Non-pigmented ciliary epithelial cell (primary cell): ENCODE data around the gene RHOT2.

ENCODE experiments used
- DNase-seq: peaks from one replicate; pipeline ENCODE4 v3.0.0-alpha.2; 2010; ENCODE audit warnings: low read depth

The RHOT2 gene

DNA sequence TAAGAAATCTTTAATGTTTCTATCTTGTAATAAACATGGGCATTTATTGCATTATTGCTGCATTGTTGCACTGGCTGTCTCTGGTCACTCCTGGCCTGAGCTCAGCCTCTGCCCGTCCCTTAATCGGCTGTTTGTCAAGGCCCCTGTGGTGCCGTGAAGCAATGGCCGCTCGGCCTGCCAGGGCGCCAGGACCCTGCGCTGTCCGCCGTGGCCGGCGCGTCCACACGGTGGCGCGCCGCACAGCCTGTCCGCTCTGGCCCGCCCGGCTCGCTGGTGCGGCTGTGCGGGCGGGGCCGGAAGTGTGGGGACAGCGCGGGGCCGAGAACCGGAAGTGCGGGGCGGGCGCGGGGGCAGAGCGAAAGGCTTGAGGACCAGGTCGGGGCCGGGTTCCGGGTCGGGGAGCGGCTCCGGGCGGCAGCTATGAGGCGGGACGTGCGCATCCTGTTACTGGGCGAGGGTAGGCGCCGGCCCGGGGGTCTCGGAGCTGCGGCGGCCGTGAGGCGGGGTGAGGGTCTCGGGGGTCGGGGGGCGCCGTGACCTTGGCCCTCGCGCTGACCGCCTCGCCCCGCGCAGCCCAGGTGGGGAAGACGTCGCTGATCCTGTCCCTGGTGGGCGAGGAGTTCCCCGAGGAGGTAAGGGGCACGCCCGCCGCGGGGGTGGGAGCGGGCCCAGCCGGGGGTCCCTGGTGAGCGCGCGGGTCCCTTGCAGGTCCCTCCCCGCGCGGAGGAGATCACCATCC is at the start of gene RHOT2:
RHOT2 (plus strand) TSS at position 353 of the 739 bp plus-strand sequence; CDS start at position 421, 68 bp downstream.
- no peak for DNase-seq

GRCh38 chr16:619476-620100 is 48.3 kb upstream of the RHOT2 start:
- DNase-seq, result no peak

- DNase-seq, result no peak
These were observed 47.0 kb upstream of the RHOT2 start for GRCh38 chr16:620700-621525.

GRCh38 chr16:621526-622105 is 46.3 kb upstream of the RHOT2 start:
- DNase-seq, result no peak

DNA sequence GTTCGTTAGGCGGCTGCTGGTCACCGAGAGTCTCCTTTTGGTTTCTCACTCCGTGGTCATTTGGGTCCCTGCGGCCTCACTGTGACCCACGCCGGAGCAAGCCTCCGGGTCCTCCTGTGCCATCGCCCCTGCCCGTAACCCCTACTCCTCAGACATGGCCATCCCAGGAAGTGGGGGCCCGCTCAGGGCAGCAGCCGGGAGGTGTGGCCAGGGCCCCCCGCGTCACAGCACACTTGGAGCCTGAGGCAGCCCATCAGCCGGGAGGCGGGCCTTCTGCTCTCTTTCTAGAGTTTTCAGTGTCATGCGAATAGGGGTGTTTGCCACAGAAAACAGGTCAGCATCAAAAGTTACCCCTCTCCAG is 45.0 kb upstream of the RHOT2 start:
- no peak for DNase-seq

GRCh38 chr16:624526-625070 is 43.3 kb upstream of the RHOT2 start:
- no peak for DNase-seq

DNA sequence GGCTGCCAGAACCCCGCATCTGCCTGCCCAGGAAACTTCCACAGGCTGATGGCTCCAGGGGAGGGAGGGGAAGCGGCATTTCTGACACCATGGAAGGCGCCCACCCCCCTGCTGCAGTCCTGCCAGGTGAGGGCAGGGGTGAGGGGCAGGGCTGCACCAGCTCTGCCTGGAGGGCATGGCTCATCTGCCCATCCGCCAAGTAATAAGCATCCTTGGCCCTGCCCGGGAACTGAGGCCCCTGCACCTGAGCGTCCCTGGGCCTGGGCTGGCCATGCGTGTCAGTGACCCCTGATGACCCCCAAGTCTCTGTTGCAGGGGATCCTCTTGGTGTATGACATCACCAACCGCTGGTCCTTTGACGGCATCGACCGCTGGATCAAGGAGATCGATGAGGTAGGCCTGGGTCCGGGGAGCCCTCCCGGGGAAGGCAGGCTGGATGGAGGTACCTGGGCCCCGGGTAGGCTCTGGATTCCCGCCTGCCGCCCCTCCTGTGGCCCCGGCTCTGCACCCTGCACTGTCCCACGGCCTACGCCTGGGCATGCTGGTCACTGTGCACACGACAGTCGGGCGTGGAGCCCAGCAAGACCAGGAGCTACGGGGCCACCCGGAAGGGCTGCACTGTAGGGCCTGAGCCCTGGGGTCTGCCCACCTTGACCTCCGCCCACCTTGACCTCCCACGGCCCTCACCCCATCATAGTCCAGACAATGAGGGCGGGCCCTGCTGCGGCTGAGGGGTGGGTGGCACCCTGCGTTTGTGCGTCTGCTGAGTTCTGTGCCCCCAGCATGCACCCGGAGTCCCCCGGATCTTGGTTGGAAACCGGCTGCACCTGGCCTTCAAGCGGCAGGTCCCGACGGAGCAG is 42.6 kb upstream of the RHOT2 start:
- DNase-seq, result no peak

GRCh38 chr16:625977-626765 is 41.8 kb upstream of the RHOT2 start:
- DNase-seq, result no peak

DNA sequence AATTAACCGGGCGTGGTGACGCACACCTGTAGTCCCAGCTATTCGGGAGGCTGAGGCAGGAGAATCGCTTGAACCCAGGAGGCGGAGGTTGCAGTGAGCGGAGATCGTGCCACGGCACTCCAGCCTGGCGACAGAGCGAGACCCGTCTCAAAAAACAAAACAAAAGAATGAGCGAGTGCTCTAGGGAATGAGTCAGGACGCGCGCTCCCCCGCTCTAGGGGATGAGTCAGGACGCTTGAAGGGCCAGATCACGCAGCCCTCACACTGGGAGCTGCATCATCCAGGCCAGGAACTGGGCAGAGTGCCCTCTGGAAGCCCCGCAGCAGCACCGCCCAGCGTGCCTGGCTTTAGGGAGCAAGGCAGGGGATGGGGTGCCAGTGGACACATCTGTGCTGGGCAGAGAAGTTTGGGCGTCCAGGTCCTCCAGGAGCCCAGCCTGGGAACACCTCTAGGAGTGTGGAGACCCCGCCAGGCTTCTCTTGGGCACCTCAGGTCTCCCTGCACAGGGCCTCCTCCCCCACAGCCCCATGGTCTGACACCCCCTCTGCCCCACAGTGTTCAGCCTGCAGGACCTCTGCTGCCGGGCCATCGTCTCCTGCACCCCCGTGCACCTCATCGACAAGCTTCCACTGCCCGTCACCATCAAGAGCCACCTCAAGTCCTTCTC is 41.0 kb upstream of the RHOT2 start:
- peak; percentile 86 for DNase-seq

DNA sequence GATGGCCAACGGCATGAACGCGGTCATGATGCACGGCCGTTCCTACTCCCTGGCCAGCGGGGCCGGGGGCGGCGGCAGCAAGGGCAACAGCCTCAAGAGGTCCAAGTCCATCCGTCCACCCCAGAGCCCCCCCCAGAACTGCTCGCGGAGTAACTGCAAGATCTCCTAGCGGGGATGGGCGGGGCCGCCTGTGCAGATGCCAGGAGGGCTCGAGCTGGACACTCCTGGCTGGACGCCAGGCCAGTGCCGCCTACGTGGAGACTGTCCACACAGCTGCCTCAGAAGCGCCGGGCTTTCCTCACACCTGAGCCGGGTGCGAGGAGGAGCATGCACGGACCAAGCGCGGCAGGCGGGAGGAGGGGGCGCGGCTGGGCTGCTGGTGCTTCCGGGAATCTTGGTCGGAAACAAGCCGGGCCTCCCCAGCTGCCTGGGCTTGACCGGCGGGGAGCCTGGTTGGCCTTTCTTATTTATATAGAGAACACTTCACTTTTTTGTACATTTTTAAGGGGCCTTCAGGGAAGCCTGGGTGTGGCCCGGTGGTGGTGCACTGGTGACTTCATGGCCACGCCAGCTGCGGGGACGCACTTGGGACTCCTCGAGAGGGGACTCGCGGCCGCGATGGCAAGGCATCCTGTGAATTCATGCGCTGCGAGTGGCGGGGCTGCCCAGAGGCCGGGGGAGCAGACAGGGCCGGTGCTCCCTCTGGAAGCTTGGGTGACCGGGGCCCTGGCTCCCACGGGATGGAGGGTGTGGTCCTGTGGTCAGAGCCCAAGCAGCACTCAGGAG is 40.3 kb upstream of the RHOT2 start:
- no peak for DNase-seq

DNA sequence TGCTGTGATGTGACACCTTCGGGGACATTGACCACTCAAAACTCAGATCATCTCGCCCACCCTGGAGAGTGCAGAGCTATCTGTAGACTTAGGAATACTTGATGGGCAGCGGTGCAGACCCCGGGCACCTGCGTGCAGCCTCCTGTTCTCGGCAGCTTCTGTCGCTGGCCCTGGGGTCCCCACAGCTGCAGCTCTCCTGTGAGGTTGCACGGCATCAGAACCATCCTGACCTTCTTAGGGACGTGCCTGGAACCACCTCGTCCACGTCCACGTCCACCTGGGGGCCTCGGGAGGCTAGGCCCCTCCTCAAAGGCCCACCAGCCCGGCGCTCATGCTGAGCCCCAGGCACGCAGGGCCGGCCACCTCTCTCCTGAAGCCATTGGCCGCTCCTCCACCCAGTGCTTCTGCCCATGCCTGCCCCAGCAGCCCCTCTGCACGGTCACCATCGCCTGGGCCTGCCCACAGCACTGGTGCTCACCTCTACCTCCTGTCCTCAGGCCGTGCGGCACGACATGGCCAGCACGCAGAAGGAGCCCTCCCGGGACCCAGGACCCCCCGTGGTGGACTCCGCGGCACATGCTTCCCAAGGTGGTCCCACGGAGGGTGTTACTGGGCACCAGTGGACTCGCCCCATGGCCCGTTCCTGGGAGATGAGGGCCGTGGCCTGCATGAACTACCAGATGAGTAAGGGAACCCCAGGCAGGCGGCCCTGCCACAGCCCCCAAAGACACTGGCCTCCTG is 39.4 kb upstream of the RHOT2 start:
- no peak for DNase-seq

GRCh38 chr16:629185-629832 is 38.6 kb upstream of the RHOT2 start:
- DNase-seq, result no peak

DNA sequence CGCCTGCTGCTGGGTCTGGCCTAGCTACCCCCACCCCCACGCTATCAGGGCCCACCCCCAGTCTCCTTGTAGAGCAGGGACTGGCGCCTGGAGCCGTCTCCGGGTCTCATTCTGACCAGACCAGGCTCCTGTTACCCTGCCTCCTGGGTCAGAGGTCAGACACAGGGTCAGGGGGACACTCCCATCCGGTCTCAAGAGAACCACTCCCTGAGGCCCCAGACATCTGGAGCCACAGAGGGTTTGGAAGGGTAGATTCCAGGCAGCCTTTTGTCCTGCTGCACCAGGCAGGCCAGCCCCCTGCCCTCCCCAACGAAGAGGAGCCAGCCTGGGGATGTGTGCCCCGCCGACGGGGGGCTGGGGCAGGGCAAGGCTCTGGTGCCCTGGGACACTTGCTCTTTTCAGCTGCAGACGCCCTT is 38.1 kb upstream of the RHOT2 start:
- no peak for DNase-seq

DNA sequence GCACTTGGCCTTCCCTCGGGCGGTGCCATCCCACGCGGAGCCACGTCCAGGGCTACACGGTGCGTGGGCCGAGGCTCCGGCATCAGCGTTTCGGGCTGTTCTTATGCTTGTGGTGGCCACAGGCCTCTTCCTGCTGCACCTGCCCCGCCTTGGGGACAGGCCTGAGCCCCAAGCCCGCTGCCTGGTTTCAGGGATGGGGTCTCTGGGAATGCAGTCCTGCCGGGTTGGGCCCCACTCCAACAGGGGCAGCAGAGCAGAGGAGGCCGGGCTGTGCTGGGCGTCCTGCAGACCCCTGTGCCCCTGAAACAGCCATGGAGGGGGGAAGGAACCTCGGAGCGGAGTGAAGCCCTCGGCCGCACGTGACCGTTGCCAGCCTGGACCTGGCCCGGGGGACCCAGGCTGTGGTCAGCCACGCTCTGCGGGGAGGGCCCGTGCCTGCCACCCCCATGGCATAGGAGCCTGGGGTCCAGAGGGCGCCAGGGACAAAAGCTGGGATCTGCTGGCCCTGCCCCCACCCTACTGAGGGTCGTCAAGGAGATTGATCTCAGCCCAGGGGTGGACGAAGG is 37.6 kb upstream of the RHOT2 start:
- no peak for DNase-seq

- DNase-seq, result no peak
These were observed 37.0 kb upstream of the RHOT2 start, which contains the start of gene WFIKKN1 for GRCh38 chr16:630815-631405. TSS of gene WFIKKN1 (plus strand) at chr16:630985. CDS start at chr16:631254, 269 bp downstream.

DNA sequence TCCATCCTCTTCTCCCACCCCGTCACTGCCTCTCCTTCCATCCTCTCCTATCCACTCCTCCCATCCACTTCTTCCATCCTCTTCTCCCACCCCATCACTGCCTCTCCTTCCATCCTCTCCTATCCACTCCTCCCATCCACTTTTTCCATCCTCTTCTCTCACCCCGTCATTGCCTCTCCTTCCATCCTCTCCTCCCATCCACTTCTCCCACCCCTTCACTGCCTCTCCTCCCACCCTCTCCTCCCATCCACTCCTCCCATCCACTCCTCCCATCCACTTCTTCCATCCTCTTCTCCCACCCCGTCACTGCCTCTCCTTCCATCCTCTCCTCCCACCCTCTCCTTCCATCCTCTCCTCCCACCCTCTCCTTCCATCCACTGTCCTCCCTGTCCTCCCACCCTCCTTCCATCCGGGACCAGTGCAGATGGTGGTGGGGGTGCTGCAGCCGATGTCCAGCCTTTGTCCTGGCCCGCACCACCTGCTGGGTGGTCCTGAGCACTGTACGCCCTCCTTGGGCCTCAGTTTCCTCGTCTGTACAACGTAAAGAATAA is 36.0 kb upstream of the RHOT2 start:
- no peak for DNase-seq
